ENCODE data around the gene SCN3B.

DNA sequence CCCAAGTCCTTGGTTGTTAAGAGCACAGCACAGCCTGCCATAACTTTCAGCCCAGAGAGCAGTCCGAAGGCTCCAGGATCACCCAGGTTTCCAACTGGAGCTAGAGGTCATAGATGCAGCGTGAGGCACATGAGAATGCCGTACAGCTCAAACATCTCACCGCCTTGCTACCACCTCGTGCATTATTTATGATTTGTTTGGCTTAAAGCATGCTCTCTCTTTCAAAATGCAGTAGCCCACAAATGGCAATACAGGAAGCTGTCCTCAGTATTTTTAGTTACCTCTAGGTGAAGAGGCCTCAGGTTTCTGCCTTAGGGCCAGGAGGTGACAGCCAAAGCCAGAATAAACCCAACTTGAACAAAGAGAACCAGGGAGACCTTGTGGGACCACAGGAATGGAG lies 14.4 kb downstream of the SCN3B start:
- TF ChIP-seq CTCF (IDR thresholded peaks at IDR 0.05 in 8 of 11, conservative IDR thresholded peaks at IDR 0.05 in 3 of 11) (no peak), POLR2A (IDR thresholded peaks at IDR 0.05) (no peak), POLR2AphosphoS5 (IDR thresholded peaks at IDR 0.05) (no peak)
